HuH-7 (cell line): ENCODE data around the gene ESRRB.

ENCODE experiments used
- DNase-seq: peaks from one replicate; pipeline ENCODE4 v3.0.0; 2011; ENCODE audit warnings: low spot score

The ESRRB gene

GRCh38 chr14:76352639-76353281 is 23.2 kb upstream of the ESRRB start:
- peak; percentile 74 for DNase-seq

- no peak for DNase-seq
Measured at GRCh38 chr14:76354310-76354709, 21.6 kb upstream of the ESRRB start.

GRCh38 chr14:76355771-76356170 is 20.2 kb upstream of the ESRRB start:
- no peak for DNase-seq

- DNase-seq: no peak
Measured at GRCh38 chr14:76371066-76371465, 4.9 kb upstream of the ESRRB start.

- no peak for DNase-seq
Measured at GRCh38 chr14:76373456-76373855, 2.5 kb upstream of the ESRRB start.

- DNase-seq: no peak
Measured at GRCh38 chr14:76375484-76375883, 453 bp upstream of the ESRRB start.

GRCh38 chr14:76376409-76376877 is 506 bp downstream of the ESRRB start:
- DNase-seq: no peak

GRCh38 chr14:76376878-76377734 is 1.2 kb downstream of the ESRRB start:
- no peak for DNase-seq

- DNase-seq: no peak
Measured at GRCh38 chr14:76377735-76378074, 1.8 kb downstream of the ESRRB start.

- no peak for DNase-seq
Measured at GRCh38 chr14:76380991-76381390, 5.1 kb downstream of the ESRRB start.

- DNase-seq: no peak
Measured at GRCh38 chr14:76381817-76382494, 6.0 kb downstream of the ESRRB start.

- DNase-seq: no peak
Measured at GRCh38 chr14:76382495-76382832, 6.5 kb downstream of the ESRRB start.

- no peak for DNase-seq
Measured at GRCh38 chr14:76385435-76385834, 9.5 kb downstream of the ESRRB start.

- DNase-seq: peak; percentile 91
Measured at GRCh38 chr14:76386944-76387782, 11.2 kb downstream of the ESRRB start.

GRCh38 chr14:76389841-76390240 is 13.9 kb downstream of the ESRRB start:
- no peak for DNase-seq

GRCh38 chr14:76390621-76391020 is 14.7 kb downstream of the ESRRB start:
- DNase-seq: no peak

- no peak for DNase-seq
Measured at GRCh38 chr14:76391981-76392690, 16.2 kb downstream of the ESRRB start.

- DNase-seq: no peak
Measured at GRCh38 chr14:76394569-76394968, 18.6 kb downstream of the ESRRB start.

- no peak for DNase-seq
Measured at GRCh38 chr14:76395161-76395560, 19.2 kb downstream of the ESRRB start.

GRCh38 chr14:76396714-76397187 is 20.8 kb downstream of the ESRRB start:
- no peak for DNase-seq

- DNase-seq: no peak
Measured at GRCh38 chr14:76405627-76406026, 29.7 kb downstream of the ESRRB start.
